ENCODE measurements around the gene RELN.

Gene RELN

DNA sequence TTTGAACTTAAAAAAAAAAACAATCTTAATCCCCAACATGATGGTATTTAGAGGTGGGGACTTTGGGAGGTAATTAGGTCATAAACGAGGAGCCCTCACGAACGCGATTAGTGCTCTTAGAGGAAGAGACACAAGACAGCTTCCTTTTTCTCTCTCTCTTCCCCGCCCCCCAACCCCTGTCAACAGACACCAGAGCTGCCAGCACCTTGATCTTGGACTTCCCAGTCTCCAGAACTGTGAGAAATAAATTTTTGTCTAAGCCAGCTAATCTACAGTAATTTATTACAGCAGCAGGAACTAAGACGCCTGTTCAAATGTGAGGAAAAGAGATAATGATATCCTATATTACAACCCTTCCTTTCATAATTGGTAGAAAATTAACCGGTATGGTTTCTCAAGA lies 40.1 kb downstream of the RELN start:
- FAIRE-seq (no peak), DNase-seq (ENCODE audit: extremely low spot score, insufficient read length, low read depth) (no peak)

- no peak for FAIRE-seq
Measured at GRCh38 chr7:103947026-103947655, 42.3 kb downstream of the RELN start.

DNA sequence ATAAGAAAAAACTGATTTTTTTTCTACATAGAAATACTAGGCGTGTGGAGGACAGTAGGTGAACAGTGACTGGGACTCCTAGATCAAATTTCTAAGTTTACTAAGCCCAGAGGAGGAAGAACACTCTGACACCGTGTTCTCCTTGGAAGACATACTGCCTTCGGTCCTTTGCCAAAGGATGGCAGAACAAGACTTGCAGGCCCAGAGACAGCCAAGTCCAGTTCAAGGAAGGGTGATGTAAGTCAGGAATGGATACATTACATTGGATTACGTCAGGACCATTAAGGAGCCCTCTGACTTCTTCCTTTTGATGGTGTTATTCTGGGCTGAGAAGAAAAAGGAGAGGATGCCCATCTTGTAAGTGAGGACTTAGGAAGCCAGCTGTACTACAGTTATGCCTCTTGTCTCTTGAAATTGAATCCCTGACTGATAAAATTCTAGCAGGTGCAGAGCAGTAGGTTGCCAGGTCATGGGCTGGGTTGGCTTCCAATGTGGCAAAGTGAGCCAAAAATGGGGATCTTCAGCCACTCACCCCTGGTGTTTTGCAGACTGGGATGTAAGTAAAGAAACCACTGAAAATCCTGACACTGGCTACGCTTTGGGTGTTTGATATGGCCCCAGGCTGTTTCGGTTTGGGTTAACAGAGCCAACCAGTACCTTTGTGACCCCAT lies 45.1 kb downstream of the RELN start:
- FAIRE-seq (no peak), DNase-seq (ENCODE audit: extremely low spot score, insufficient read length, low read depth) (no peak)

More at GRCh38 chr7:103947026-103947655, 42.3 kb downstream of the RELN start:
- no peak for DNase-seq (ENCODE audit: extremely low spot score, insufficient read length, low read depth)

- FAIRE-seq, result no peak
- DNase-seq (ENCODE audit: extremely low spot score, insufficient read length, low read depth), result no peak
Measured at GRCh38 chr7:103941976-103942375, 47.5 kb downstream of the RELN start.

DNA sequence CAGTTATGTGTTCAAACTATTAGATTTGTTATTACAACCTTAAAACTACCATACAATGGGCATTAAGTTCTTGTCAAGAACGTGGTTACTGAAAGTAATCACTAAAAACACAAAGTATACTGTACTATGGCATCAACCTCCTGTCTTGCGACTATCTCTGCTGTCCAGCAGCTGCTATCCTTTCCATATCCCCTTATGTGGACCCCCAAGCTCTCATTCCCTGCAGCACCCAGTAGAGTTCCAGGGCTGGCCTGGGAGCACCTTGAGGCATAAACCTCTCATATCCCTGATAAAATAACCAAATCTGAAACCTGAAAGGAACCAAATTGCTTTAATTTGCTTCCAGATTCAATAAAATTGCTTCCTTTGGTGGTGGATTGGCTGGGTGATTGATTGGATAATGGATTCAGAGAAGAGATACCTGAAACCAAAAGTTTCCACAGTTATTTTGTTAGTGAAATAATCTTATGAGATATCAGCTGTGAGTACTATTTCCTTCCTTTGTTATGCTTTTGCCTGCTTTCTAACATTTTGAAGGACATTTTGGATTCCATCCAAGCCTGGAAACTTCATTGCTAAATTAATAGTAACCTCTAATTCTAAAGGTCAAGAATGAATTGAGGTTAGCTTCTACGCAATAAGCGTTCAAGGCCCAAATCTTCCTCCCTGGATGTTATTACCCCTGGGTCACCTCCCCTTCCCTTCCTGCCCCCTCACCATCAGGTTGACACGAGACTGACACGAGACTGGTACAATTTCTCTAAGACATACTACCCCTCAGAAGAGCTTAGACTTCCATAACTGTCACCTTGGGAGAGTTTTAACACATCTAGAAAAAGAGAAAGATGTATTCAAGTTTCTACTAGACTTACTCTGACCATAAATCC lies 48.8 kb downstream of the RELN start:
- FAIRE-seq (no peak), DNase-seq (ENCODE audit: extremely low spot score, insufficient read length, low read depth) (no peak)

- DNase-seq (ENCODE audit: extremely low spot score, insufficient read length, low read depth) (no peak), FAIRE-seq (no peak)
Measured at GRCh38 chr7:103937680-103938079, 51.8 kb downstream of the RELN start.

GRCh38 chr7:103936558-103936957 lies 52.9 kb downstream of the RELN start:
- DNase-seq (ENCODE audit: extremely low spot score, insufficient read length, low read depth) (no peak), FAIRE-seq (no peak)

GRCh38 chr7:103934508-103934907 lies 55.0 kb downstream of the RELN start:
- DNase-seq (ENCODE audit: extremely low spot score, insufficient read length, low read depth) (no peak), FAIRE-seq (no peak)

- FAIRE-seq, result no peak
- DNase-seq (ENCODE audit: extremely low spot score, insufficient read length, low read depth), result no peak
Measured at GRCh38 chr7:103932389-103932788, 57.1 kb downstream of the RELN start.

DNA sequence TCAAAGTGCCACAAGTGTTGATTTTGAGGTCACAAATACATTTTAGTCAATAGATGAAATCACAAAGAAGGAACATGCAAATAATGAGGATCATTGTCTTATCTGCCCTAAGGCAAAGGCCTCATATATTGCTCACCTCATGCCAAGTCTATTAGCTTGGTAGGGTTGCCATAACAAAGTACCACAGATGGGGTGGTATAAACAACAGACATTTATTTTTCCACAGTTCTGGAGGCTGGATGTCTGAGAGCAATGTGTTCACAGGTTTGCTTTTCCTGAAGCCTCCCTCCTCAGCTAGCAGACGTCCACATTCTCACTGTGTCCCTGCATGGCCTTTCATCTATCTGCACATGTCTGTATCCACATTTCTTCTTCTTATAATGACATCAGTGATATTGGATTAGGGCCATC lies 59.6 kb downstream of the RELN start:
- FAIRE-seq, result no peak
- no peak for DNase-seq (ENCODE audit: extremely low spot score, insufficient read length, low read depth)

DNA sequence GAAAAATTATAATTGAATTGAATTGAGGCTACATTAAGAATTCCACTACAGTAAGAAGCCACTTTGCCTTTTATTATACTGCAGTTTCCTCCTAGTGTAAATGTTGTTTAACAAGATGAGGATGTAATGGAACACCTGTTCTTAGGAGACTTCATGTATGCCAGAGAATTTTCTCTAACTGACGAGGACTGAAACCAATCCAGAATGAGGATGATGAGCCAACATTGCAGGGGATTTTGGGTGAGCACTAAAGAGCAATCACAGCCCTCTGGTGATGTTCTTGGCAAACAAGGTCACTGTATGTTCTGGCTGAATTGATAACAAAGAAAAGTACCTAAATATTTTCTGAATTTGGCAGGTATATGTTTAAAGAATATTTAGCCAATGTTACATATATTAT lies 60.9 kb downstream of the RELN start:
- no peak for FAIRE-seq
- no peak for DNase-seq (ENCODE audit: extremely low spot score, insufficient read length, low read depth)

DNA sequence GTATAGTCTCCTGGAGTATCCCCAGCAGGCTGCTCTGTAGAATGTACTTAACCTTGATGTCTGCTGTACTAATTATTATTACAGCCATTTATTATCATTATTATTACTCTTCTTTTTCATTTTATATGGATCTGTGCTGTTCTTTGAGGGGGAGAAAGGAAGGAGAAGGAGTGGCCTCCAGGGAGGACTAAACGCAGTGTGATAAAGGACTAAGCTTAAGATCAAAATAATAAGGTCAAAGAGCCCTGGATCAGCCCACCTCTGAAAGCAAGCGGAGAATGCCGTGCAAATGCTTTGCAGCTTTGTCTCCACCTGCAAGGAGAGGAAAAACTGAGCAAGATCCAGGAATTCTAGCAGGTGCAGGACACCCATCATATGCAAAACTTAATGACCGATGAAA lies 65.3 kb downstream of the RELN start:
- no peak for FAIRE-seq
- DNase-seq (ENCODE audit: extremely low spot score, insufficient read length, low read depth), result no peak

DNA sequence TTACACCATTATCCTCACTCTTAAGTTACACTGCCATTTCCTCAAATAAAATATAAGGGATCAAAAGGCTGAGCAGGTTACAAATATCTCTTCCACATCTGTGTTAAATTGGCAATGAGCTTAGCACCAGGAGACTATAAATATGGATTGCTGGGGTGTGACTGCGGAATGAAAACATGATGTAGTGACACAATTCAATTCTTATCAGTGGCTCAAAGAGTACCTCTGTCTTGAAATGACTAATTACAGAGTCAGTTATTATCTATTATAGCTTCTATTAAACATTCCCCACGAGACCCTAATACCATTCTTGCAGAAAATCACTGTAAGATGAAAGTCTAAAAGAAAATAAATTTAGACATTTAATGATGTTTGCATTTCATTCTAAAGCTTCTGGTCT lies 67.1 kb downstream of the RELN start:
- FAIRE-seq (no peak), DNase-seq (ENCODE audit: extremely low spot score, insufficient read length, low read depth) (no peak)

DNA sequence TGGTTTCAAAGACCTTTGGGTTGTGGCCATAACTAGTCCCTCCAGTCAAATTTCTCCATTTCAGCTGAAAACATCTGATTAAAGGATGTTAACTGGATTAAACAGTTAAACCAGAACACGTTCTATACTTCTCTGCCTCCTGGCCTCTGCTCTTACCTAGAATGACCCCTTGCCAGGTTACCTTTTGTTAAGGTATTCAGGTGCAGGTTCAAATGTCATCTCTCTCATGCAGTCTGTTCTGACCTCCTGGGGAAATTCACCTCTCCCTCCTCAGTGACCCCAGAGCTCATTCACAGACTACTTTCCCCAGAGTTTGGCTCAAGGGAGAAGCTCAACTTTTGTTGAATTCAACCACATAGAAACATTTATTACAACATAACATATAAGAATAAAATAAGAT lies 67.8 kb downstream of the RELN start:
- DNase-seq (ENCODE audit: extremely low spot score, insufficient read length, low read depth), result no peak
- no peak for FAIRE-seq

- FAIRE-seq (no peak), DNase-seq (ENCODE audit: extremely low spot score, insufficient read length, low read depth) (no peak)
Measured at GRCh38 chr7:103919272-103919868, 70.1 kb downstream of the RELN start.

DNA sequence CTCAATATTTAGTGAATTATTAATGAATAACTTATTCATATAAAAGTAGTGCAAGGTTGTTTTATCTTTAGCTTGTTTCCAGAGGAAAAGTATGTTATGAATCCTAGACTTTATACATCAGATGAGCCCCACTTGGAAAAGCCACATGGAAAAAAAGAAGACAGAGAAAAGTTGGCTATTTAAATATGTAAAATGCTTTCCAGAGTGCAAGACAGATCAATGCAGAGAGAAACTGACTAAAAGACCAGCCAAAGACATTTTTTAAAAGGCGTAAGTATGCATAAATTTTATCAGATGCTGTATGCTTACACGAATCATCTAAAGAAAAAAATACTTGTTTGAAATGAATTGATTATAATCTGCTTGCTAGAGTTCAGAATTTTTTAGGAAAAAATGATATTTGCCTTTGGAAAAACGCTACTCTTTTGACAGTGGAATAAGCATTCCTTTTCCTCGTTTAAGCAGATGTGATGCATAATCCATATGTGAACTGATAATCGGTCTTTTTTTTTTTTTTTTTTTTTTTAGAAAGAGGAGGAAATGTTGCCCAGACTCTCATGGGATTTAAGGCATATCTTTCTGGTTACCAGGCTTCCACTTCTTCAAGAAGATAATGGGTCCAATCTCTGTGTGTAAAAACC lies 70.7 kb downstream of the RELN start:
- FAIRE-seq (no peak), DNase-seq (ENCODE audit: extremely low spot score, insufficient read length, low read depth) (no peak)

GRCh38 chr7:103915680-103916357 lies 73.6 kb downstream of the RELN start:
- DNase-seq (ENCODE audit: extremely low spot score, insufficient read length, low read depth) (no peak), FAIRE-seq (no peak)

DNA sequence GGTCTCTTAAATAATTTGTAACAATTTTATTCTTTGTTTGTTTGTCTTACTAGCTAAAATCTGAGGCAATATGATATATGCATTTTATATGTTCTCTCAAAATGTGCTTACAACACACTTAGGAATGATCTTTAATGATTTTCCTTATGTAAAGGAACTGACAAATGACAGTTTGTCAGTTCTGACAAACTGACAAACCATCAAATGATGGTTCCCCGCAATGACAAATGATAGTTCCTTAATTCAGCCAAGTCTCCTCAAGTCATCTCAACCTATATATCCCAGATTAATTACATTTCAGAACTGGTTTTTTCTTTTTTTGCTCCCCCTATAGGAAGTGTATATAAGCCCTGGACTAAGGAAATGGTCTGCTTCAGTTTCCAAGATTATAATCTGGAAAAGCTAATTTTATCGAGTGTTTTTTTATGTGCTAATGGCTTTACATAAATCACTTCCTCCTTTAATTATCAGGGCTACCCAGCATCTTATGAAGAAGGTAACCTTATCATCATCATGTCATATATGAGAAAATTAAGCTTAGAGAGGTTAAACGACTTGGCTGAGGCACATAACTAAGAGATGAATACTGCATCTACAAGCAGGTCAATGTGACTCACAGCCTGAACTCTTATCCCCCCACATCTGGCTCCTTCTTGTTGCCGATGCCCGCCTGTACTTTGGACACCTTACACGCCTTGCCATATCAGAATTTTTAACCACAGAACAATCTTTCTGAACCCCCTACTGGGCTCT lies 75.1 kb downstream of the RELN start:
- FAIRE-seq (no peak), DNase-seq (ENCODE audit: extremely low spot score, insufficient read length, low read depth) (no peak)
